Testis (tissue), 2 donors: ENCODE results near the gene ZBTB7B.

Experiments used
- CTCF ChIP-seq, 3 experiments: fragments of 450-650 bp in 2 of 3; fragments of 200-600 bp in 1 of 3; sonication (generic) in 1 of 3; IDR thresholded peaks; one replicate each; pipeline ENCODE4 v1.5.1; 2016 to 2019; ENCODE audit warnings: antibody characterized with exemption in 3 of 3, mild to moderate bottlenecking in 2 of 3, moderate library complexity in 1 of 3
- POLR2A ChIP-seq: fragments of 450-650 bp; IDR thresholded peaks from one replicate; pipeline ENCODE4 v1.6.1; 2017; ENCODE audit warnings: antibody characterized with exemption, mild to moderate bottlenecking, moderate library complexity

- no peak for TF ChIP-seq CTCF (IDR thresholded peaks at IDR 0.05)
- no peak for TF ChIP-seq POLR2A
These were observed 50.1 kb downstream of the ZBTB7B start for GRCh38 chr1:155052439-155053395.
